Subcutaneous abdominal adipose tissue (tissue), 5 donors: Measurements from ENCODE around the gene ABHD5.

Source experiments
- H3K27ac ChIP-seq: one replicate; pipeline ENCODE4 v1.7.0; 2013; ENCODE audit warnings: low read depth, mild to moderate bottlenecking, inconsistent platforms, low read length, moderate library complexity
- H3K27me3 ChIP-seq, 5 donors: one replicate each; pipeline ENCODE4 v1.7.0; 2013; ENCODE audit warnings: low read length in 5 of 5, inconsistent platforms in 1 of 5; ENCODE audit not compliant: control insufficient read depth in 5 of 5, insufficient read depth in 4 of 5
- H3K36me3 ChIP-seq, 5 donors: one replicate each; pipeline ENCODE4 v1.7.0; 2013; ENCODE audit warnings: low read length in 5 of 5; ENCODE audit not compliant: control insufficient read depth in 5 of 5, insufficient read depth in 5 of 5
- H3K4me1 ChIP-seq, 5 donors: one replicate each; pipeline ENCODE4 v1.7.0; 2013; ENCODE audit warnings: low read length in 5 of 5, mild to moderate bottlenecking in 3 of 5, moderate library complexity in 1 of 5; ENCODE audit not compliant: control insufficient read depth in 5 of 5, insufficient read depth in 5 of 5
- H3K4me3 ChIP-seq, 5 donors: one replicate each; pipeline ENCODE4 v1.7.0; 2013; ENCODE audit warnings: low read length in 5 of 5, low read depth in 1 of 5
- H3K9ac ChIP-seq, 5 donors: one replicate each; pipeline ENCODE4 v1.7.0; 2013; ENCODE audit warnings: low read length in 5 of 5, mild to moderate bottlenecking in 4 of 5, moderate library complexity in 3 of 5
- H3K9me3 ChIP-seq, 5 donors: one replicate each; pipeline ENCODE4 v1.7.0; 2013; ENCODE audit warnings: low read length in 5 of 5; ENCODE audit not compliant: control insufficient read depth in 5 of 5
- donor health status: healthy.
- donor health status: healthy.
- donor health status: healthy.
- donor health status: healthy.
- donor health status: healthy.

ABHD5 gene

DNA sequence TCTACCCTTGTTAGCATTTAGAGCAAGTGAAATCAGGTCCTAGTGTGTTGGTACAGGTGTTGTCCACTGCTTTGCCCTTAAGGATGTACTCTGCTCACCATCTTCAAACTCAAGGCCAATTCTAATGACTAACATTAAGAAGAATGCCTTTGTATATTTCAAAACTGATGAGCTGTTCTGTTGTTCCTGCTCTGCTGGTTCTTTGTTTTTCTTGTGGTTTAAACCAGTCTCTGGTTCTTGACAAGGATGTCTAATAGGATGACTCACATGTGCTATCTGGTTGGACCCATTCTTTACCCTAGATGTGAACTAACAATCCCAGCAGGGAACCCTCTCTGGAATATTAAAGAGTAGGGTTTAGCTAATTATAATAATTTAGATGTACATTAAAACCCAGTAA is 17.3 kb downstream of the ABHD5 start:
- H3K9me3 ChIP-seq, result no peaks in the 10 kb centered on the region
- H3K27ac ChIP-seq, result no peak overlapping the region
- H3K4me3 ChIP-seq, result no peak overlapping the region
- peaks cover 20 to 34% (median 31%) of the 10 kb centered on the region in 5 donors for H3K36me3 ChIP-seq
- H3K27me3 ChIP-seq, result no peaks in the 10 kb centered on the region
- H3K4me1 ChIP-seq, result peaks cover 0 to 27% (median 6%) of the 10 kb centered on the region in 5 donors
- no peak overlapping the region for H3K9ac ChIP-seq

DNA sequence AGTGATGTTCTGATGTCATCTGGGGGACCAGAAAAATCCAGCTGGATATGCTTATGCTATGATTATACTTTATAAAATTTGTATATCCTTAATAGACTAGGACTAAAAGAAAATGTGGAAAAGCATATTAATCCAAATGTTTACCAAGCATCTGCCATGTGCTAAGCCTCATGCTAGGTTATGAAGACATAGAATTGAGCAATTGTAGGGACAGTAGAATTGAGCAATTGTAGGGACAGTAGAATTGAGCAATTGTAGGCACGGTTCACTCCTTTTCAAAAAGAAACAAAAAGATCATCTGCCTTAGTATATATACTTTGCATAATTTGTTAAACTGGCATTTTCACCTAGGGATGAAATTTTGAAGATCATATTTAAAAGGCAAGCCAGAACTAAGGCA is 18.3 kb downstream of the ABHD5 start:
- Histone ChIP-seq H3K9me3 (no peaks in the 10 kb centered on the region), H3K4me1 (peaks cover 0 to 27% (median 6%) of the 10 kb centered on the region in 5 donors), H3K4me3 (no peak overlapping the region), H3K36me3 (peaks cover 24 to 36% (median 33%) of the 10 kb centered on the region in 5 donors), H3K9ac (no peak overlapping the region), H3K27me3 (no peaks in the 10 kb centered on the region), H3K27ac (peak overlapping the region; percentile 52)

DNA sequence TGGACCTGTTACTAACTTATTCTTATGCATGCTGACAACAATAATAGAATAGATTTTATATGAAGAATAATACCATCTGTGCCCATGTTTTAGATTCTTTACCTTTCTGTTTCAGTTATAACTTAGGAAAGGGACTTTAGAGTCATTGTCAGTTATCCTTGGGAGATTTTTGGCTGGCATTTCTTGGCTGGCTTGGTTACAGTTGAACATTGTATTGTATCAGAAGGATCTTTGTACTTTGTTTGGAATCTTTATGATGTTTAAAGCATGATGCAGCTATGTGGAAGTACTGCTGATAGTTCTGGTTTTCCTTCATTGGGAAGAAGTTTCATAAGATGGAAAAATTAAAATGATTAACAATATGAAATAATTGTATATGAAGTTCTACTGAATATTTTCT is 19.9 kb downstream of the ABHD5 start:
- Histone ChIP-seq H3K4me1 (peaks cover 0 to 24% (median 6%) of the 10 kb centered on the region in 5 donors), H3K36me3 (peaks cover 27 to 48% (median 44%) of the 10 kb centered on the region in 5 donors), H3K9ac (no peak overlapping the region), H3K27ac (no peak overlapping the region), H3K4me3 (no peak overlapping the region), H3K27me3 (no peaks in the 10 kb centered on the region), H3K9me3 (no peaks in the 10 kb centered on the region)

DNA sequence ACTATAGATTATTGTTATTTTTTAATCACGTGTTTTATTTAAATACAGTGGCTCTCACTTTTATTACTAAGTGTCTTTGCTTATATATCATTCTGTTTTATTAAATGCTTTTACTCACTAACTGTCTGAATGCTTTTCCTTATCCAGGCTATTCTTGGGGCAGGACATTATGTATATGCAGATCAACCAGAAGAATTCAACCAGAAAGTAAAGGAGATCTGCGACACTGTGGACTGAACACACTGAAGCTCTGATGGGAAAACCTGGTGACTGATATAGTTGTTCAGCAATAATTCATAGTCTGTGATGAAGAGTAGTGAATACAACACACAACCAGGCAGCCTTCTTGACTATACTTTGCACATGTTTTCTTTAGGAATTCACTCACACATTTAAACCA is 27.6 kb downstream of the ABHD5 start:
- Histone ChIP-seq H3K4me3 (no peak overlapping the region), H3K9ac (no peak overlapping the region), H3K27me3 (no peaks in the 10 kb centered on the region), H3K9me3 (no peaks in the 10 kb centered on the region), H3K27ac (no peak overlapping the region), H3K4me1 (peaks cover 0 to 18% (median 6%) of the 10 kb centered on the region in 5 donors), H3K36me3 (peaks cover 27 to 58% (median 38%) of the 10 kb centered on the region in 5 donors)

DNA sequence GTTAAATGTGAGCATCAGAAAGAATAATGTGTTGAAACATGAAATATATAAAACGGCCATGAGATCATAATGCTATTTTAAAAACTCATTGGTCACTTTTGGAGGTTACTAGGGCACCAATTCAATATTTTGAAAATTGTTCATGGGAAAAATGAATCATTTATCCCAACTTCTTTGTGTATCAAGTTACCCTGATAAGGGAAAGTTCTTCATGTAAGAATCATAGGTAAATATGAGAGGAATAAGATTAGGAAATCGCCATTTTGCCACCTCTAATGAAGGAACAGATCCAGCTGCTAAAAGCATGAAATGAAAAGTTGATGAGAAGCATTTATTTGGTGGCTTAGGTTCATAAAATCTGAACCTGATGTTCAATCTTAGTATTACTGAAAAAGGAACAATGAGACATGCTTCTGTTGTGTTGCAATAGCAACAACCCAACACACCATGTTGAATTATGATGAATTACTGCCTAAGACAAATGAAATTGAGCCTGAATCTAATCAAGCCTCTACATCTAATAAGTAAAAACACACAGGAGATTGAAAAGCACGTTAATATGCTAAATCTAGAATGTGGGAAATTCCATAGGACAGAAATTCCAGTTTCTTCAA is 32.5 kb downstream of the ABHD5 start:
- peak overlapping the region; percentile 7 for H3K27ac ChIP-seq

DNA sequence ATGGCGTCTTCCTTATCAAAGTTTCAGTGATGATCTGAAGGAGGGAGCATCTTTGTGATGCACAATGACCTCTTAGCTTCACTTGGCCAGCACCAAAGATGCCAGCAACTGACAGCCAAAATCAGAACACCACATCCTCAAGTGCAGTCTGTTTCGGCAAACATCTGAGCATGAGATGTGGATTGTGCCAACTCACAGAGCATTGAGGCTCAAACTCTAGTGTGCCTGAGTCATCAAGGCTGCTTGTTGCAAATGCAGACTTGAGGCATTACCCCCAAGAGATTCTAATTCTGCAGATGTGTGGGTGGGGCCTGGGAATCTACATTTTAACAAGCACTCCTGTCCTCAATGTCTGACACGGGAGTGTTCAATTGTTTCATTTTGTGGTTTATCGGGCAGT is 35.8 kb downstream of the ABHD5 start:
- H3K27ac ChIP-seq, result no peak overlapping the region
- peaks cover 0 to 6% (median 0%) of the 10 kb centered on the region in 5 donors for H3K4me1 ChIP-seq
- H3K36me3 ChIP-seq, result peaks cover 3 to 16% (median 12%) of the 10 kb centered on the region in 5 donors
- no peaks in the 10 kb centered on the region for H3K27me3 ChIP-seq
- no peak overlapping the region for H3K4me3 ChIP-seq
- no peak overlapping the region for H3K9ac ChIP-seq
- H3K9me3 ChIP-seq, result no peaks in the 10 kb centered on the region

More for the DNA sequence above, 32.5 kb downstream of the ABHD5 start:
- H3K9me3 ChIP-seq, result no peaks in the 10 kb centered on the region
- H3K4me3 ChIP-seq, result no peak overlapping the region
- H3K27me3 ChIP-seq, result no peaks in the 10 kb centered on the region
- H3K4me1 ChIP-seq, result peaks cover 0 to 25% (median 6%) of the 10 kb centered on the region in 5 donors
- peaks cover 3 to 25% (median 18%) of the 10 kb centered on the region in 5 donors for H3K36me3 ChIP-seq
- no peak overlapping the region for H3K9ac ChIP-seq

DNA sequence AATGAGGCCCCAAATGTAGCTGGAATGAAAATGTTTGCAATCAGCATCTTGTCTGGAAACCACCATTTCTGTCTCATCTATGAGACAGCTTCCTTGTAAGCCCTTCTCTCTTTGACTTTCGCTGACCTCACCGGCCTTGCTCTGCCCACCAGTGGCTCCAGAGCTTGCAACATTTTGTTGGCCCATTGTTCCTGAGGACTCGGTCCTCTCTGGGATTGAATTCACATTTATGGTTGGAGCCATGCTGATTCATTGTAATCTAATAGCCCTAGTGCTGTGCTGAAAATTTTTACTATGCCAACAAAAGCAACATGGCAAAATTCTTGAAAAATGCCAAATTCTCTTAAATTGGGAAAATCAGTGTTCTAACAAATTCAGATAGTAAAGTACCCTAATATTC is 37.2 kb downstream of the ABHD5 start:
- Histone ChIP-seq H3K9me3 (no peaks in the 10 kb centered on the region), H3K27ac (no peak overlapping the region), H3K27me3 (no peaks in the 10 kb centered on the region), H3K9ac (no peak overlapping the region), H3K4me1 (peaks cover 0 to 8% (median 0%) of the 10 kb centered on the region in 5 donors), H3K4me3 (no peak overlapping the region), H3K36me3 (peaks cover 3 to 16% (median 9%) of the 10 kb centered on the region in 5 donors)

DNA sequence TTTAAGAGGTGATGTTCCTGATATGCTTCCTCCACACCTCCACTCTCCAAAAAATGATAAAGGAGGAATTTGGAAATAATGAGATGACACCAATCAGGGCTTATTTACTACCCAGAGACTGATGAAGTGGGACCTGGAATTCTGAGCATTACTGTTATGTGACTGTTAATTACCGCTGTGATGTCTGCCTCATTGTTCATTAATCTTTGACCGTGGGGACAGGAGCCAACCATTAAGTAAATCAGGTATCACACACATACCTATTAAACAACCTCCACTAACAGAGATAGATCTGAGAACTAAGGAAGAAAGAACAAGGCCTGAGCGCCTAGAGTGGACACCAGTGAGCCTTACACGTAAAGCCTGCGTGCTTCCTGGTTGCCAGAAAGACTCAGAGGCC is 37.7 kb downstream of the ABHD5 start:
- no peaks in the 10 kb centered on the region for H3K9me3 ChIP-seq
- H3K9ac ChIP-seq, result no peak overlapping the region
- peaks cover under 1 to 12% (median 4%) of the 10 kb centered on the region in 5 donors for H3K4me1 ChIP-seq
- H3K27ac ChIP-seq, result no peak overlapping the region
- H3K36me3 ChIP-seq, result peaks cover 3 to 16% (median 9%) of the 10 kb centered on the region in 5 donors
- H3K27me3 ChIP-seq, result no peaks in the 10 kb centered on the region
- no peak overlapping the region for H3K4me3 ChIP-seq

DNA sequence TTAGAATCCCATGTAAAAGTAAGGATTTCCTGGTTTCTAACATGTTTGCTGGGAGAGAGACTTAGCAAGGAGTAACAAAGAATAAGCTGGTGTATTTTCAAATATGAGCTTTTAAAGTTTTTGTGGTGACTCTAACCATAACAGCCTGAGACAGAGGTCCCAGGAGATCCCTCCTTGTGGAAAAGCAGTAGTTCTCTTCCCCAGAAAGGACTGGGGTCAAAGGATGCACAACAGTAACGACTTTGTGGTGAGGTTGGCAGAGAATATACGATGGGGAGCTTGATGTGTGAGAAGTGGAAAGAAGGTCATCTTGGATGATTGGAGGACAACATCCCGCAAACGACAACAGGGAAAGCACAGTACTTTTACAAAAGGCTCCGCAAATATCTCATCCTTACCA is 38.2 kb downstream of the ABHD5 start:
- H3K4me1 ChIP-seq, result peaks cover 3 to 17% (median 9%) of the 10 kb centered on the region in 5 donors
- no peak overlapping the region for H3K4me3 ChIP-seq
- no peak overlapping the region for H3K27ac ChIP-seq
- no peaks in the 10 kb centered on the region for H3K9me3 ChIP-seq
- H3K9ac ChIP-seq, result no peak overlapping the region
- peaks cover 2 to 19% (median 9%) of the 10 kb centered on the region in 5 donors for H3K36me3 ChIP-seq
- no peaks in the 10 kb centered on the region for H3K27me3 ChIP-seq

DNA sequence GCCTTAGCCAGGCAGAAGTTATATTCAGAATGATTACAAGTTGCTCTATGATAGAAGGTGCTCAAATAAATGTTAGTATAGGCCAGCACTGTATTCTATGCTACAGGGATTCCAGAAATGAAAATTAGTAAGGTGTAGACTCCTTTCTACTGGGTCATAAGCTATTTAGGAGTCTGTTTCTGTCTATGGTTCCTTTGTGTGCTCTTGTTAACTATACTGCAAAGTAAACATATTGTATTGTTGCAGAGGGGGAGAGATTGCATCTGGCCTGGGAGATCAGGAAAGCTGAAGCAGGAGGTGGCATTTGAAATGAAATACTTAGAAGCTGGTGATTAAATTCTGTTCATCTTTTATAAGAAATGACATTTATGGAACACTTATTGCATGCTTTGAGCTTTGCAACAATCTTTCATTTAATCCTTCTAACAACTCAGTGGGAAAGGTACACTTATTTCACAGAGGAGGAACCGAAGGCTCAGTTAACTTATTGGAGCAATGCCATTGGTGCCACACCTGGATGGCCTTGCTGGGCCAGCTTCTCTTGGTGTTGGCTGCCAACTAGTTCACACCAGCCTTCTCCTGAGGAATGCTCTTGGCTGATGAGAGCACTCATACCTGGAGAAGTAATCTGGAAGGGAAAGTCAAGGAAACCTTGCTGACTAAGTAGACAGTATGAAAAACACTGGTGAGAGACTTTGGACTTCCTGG is 39.1 kb downstream of the ABHD5 start:
- H3K4me3 ChIP-seq, result no peak overlapping the region
- peaks cover 3 to 24% (median 12%) of the 10 kb centered on the region in 5 donors for H3K4me1 ChIP-seq
- H3K27ac ChIP-seq, result no peak overlapping the region
- no peaks in the 10 kb centered on the region for H3K27me3 ChIP-seq
- peaks cover 0 to 17% (median 10%) of the 10 kb centered on the region in 5 donors for H3K36me3 ChIP-seq
- H3K9me3 ChIP-seq, result no peaks in the 10 kb centered on the region
- H3K9ac ChIP-seq, result no peak overlapping the region
